GM19328 (cell line): Measurements from ENCODE around the gene MMAB.

Experiments used
- ATAC-seq: cut with Tn5 transposase; IDR thresholded peaks from one replicate; pipeline ENCODE4 v1.9.1; 2021; ENCODE audit warnings: mild to moderate bottlenecking, moderate library complexity; ENCODE audit not compliant: unreplicated experiment

MMAB gene

GRCh38 chr12:109561711-109562030 is 11.6 kb downstream of the MMAB start:
- no peak for ATAC-seq

DNA sequence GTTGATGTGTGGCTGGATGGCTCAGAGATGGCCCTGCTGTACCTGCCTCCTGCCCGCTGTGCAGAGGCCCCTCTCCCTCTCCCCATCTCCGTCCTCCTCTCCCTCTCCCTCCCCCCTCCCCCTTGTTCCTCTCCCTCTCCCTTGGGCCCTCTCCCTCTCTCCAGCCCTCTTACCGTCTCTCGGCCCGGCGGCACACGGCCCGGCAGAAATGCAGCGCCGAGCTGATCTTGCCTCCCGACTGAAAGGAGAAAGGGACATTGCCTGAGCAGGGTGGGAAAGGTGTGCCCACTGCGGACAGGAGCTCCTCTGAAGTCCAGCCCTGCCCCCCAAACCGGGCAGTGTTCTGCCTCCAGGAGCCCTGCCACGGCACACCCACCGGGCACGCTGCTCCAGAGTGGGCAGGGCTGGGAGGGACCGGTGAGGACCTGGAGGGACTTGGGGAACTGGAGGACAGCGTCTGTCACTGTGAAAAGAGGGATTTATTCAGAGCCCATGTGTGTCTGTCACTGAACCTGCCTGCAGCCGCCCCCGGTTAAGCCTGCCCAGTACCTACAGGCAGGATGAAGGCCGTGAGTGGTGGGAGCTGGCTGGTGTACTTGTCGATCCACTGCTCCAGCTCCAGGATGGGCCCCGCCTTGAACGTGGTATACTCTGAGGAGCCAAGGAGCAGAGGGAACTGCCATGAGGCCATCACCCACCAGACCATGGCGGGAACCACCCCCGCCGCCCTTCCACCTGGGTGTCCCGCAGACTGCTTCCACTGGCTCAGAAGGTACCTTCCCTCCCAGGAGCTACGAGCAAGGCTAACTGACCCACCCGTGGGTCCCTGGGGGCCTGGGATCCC is 12.2 kb downstream of the MMAB start:
- no peak for ATAC-seq

GRCh38 chr12:109559601-109560000 is 13.7 kb downstream of the MMAB start:
- ATAC-seq = no peak

- no peak for ATAC-seq
Observed at GRCh38 chr12:109559200-109559505, 14.2 kb downstream of the MMAB start.

GRCh38 chr12:109558374-109559199 is 14.7 kb downstream of the MMAB start:
- no peak for ATAC-seq

DNA sequence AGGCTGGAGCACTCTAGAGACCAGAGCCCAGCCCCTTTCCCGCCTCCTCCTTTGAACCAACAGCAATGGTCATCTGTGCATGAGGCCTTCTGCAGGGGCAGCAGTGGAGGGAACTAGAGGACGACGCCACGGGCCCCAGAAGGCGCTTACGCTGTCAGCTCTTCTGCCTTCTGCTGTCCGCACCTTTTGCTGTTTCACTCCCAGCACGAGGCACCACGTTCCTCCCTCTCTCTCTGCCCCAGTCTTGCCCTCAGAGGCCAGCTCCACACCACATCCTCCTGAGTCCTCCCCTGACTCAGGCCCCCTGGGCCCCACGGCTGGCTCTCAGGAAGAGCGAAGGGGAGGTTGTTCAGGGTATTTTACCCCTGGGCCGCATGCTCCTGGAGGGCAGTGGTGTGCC is 15.5 kb downstream of the MMAB start:
- no peak for ATAC-seq

DNA sequence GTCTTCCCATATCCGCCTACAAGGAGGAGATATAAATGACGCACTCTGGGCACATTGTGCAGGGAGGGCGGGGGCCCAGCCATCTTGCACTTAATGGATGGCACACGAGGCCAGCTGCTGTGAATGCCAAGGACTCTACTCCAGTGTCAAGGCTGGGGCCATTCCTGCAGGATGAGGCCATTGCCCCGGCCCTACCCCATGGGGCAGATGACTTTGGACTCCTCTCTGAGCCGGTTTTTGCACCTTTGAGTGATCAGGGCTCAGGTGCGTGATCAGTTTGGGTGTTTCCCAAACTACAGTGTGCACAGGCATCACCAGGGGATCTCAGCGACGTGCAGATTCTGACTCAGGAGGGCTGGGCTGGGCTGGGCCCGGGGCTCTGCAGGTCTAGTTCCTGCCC is 16.1 kb downstream of the MMAB start:
- no peak for ATAC-seq

- ATAC-seq = no peak
Observed at GRCh38 chr12:109555431-109556315, 17.6 kb downstream of the MMAB start.

- ATAC-seq = no peak
Observed at GRCh38 chr12:109554761-109555160, 18.5 kb downstream of the MMAB start.

DNA sequence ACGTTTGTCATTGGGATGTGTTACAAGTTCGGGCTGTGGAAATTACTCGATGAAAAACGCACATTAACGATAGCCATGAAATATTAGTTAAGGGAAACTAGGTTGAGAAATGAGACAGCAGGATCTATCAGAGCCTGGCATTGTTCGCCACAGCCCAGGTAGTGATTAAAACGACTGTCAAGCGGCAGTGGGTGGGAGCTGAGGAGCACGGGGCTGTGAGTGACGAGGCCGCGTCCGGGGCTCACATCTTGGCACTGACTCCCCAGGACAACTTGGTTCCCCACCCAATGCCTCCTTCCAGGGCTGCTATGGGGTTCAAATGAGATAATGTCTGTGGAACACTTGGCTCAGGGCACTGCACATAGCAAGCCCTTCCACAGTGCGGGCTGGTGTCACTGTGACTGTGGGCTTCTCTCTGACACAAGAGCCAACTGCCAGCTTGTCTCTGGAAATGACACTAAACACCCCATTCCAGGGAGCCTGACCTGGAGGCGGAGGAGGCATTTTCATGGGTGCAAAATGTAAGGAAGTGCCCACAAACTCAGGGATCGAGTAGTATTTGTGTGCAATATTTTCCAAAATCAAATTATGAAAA is 19.3 kb downstream of the MMAB start:
- no peak for ATAC-seq

- ATAC-seq = no peak
Observed at GRCh38 chr12:109553483-109553882, 19.8 kb downstream of the MMAB start.

DNA sequence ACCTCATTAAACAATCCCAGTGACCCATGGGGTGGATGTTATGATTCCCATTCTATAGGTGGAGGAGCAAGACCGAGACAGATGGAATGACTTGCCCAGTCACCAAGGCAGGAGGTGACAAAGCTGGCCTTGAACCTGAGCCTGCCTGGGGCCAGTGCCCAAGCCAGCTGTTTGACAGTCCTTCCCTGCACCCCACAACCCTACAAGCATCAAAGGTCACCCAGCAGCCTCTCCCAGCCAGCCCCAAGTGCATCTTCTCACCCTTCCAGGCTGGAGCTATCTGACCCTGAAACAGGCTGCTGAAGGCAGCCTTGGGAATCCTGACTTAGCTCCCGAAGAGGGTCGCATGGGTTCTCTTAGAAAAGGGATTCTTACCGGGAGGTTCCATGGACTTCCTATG is 20.3 kb downstream of the MMAB start:
- ATAC-seq = no peak

GRCh38 chr12:109551108-109551507 is 22.2 kb downstream of the MMAB start:
- ATAC-seq = no peak

DNA sequence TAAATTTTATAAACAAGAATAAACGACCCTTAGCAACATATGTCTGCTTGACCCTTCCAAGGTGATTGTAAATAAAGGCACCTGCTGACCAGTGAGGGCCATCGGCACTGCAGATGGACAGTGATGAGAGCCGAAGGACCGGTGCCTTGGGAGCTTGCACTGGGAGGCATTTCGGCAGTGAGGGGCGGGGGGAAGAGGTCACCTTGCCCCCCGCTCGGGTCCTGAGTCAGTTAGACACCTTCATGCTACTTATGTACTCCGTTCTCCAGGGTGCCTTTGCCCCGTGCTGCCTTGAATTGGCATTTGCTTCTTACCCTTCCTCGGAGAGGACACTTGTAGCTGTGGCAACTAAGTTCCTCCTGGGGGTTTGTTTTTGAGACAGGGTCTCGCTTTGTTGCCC is 23.0 kb downstream of the MMAB start:
- no peak for ATAC-seq

- no peak for ATAC-seq
Observed at GRCh38 chr12:109549613-109550270, 23.6 kb downstream of the MMAB start.

DNA sequence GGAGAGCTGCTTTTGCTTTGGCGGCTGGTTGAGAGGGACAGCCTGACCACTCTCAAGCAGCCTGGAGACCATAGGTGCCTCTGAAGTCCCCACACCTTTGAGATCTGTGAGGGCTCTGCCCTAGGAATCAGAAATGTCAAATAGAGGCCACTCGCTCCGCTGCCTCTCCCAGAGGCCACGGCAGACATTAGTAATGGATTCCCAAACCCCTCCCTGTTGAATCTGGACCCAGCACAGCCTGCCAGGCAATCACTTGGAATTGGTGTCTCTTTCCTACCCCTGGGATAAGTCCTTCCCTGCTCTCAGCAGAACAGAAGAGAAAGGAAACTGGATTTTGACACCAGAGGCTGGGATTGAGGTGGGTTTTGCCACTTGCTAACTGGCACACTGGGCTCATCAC is 25.0 kb downstream of the MMAB start:
- ATAC-seq = no peak

- no peak for ATAC-seq
Observed at GRCh38 chr12:109547286-109547685, 26.0 kb downstream of the MMAB start.

DNA sequence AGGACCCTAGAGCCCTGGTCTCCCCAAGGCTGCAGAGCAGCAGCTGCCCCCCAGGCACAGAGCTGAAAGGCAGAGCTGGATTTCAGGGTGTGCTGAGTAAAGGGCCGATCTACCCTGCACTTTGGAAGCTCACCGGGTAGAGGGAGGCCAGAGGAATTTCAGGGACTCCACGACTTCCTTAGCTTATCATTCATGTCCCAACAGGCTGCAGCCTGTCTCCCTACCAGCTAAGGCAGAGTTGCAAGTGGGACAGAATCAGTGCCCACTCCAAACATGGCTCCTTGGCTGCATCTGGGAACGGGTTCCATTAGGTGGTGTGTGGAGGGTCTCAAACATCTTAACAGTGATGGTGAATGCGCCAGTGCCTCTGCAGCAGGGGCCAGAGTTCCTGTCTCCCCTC is 27.5 kb downstream of the MMAB start:
- ATAC-seq = no peak

DNA sequence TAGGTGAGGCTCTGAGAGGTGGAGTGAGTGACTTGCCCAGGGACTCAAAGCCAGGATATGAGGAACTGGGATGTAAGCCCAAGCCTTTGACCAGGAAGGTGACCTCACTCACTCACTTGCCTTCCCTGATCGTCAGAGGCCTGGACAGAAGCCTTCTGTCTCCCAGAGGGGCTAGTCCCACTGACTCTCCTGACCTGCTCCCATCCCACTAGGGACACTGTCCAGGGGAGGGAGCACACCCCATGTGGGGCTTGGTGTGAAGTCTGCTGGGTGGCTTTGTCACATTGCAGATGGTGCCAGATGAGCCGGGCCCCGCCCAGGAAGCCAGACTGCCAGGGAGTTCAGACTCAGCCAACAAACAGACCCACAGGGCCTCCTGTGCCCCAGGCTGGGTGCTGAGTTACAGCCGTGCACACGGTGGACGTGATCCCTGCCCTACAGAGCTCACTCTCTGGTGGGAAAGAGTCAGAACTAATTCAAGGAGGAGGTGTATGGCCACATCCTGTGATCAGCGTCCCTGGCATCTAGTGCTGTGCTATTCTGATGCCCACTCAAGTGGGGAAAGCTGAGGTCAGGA is 28.3 kb downstream of the MMAB start:
- no peak for ATAC-seq

DNA sequence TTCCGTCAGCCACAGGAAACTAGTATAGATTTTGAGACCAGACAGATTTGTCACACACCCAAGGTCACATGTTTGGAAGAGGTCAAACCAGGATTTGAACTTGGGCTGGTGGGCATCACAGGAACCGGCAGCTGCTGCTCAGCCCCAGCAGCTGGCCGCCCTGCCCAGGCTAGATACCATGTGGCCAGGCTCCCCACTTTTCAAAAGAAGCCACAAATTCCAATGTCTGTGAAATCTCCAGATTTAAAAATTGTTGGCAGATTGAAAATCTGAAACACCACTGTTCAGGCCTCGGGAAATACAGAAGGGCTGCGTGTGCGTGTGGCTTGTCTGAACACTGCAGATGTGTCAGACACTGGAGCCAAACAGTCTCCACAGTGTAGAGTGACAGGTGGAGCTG is 30.4 kb downstream of the MMAB start:
- ATAC-seq = no peak
